A549 (cell line): ENCODE data around the gene CLEC16A. TPM values are rescaled to one million over a fixed set of nuclear protein-coding genes. Genes with fewer than 3 reads are reported as not detected.

Experiments used
- ATAC-seq, 2 experiments: fragments of 200-7000 bp in 1 of 2; fragments of >200 bp in 1 of 2; cut with Nextera tagmentation in 1 of 2; cut with Tn5 transposase in 1 of 2; 3 replicates each; pipeline versions ENCODE4 v1.8.0 to v1.9.1; 2018 to 2020; ENCODE audit warnings: mild to moderate bottlenecking in 1 of 2, moderate library complexity in 1 of 2
- CTCF ChIA-PET: fragments of 300-600 bp; sonication (Branson Sonifier 250); formaldehyde crosslinking; extraction: SDS; loops from one replicate; lab custom pipeline; 2021; ENCODE audit warnings: antibody characterized with exemption, inconsistent platforms; lab: Yijun Ruan, JAX
- POLR2A ChIA-PET: fragments of 350-600 bp; formaldehyde crosslinking; extraction: SDS; loops from one replicate; lab custom pipeline; 2021; ENCODE audit warnings: antibody characterized with exemption, inconsistent platforms; lab: Yijun Ruan, JAX
- DNase-seq, 2 experiments: peaks; one replicate each; pipeline versions ENCODE4 v3.0.0 to v3.0.0-alpha.2; 2011 to 2016; ENCODE audit warnings: low read depth in 1 of 2, low spot score in 1 of 2
- FAIRE-seq: peaks from 2 replicates; lab custom pipeline; 2011; peaks lifted over from hg19 to GRCh38; lab: Jason Lieb, UNC
- H3K27ac ChIP-seq, 2 experiments: fragments of >200 bp; sonication (Bioruptor Twin); formaldehyde crosslinking; 3 replicates each; pipeline ENCODE4 v1.5.1; 2016 to 2017
- H3K4me1 ChIP-seq: fragments of >200 bp; sonication (Bioruptor Twin); formaldehyde crosslinking; 3 replicates; pipeline ENCODE4 v1.6.1; 2016
- H3K4me2 ChIP-seq: fragments of >200 bp; sonication (Bioruptor Twin); formaldehyde crosslinking; 3 replicates; pipeline ENCODE4 v1.6.1; 2016
- H3K4me3 ChIP-seq: fragments of >200 bp; sonication (Bioruptor Twin); formaldehyde crosslinking; 3 replicates; pipeline ENCODE4 v1.5.1; 2016
- H3K9me3 ChIP-seq: fragments of >200 bp; sonication (Bioruptor Twin); formaldehyde crosslinking; 3 replicates; pipeline ENCODE4 v1.6.1; 2016
- CBX8 ChIP-seq: fragments of 200-600 bp; sonication (generic); IDR thresholded peaks from 2 replicates; pipeline ENCODE4 v1.6.1; 2016
- EP300 ChIP-seq, 2 experiments: fragments of >200 bp; sonication (Bioruptor Twin); formaldehyde crosslinking; IDR thresholded peaks; 2 replicates in 1 of 2; 3 replicates in 1 of 2; pipeline ENCODE4 v1.6.1; 2016 to 2017
- ESRRA ChIP-seq: fragments of 150-350 bp; IDR thresholded peaks from 2 replicates; pipeline ENCODE4 v1.6.1; 2014; ENCODE audit warnings: mild to moderate bottlenecking, low read length, borderline replicate concordance
- GATA3 ChIP-seq: IDR thresholded peaks from 2 replicates; pipeline ENCODE4 v1.6.1; 2012; ENCODE audit warnings: borderline replicate concordance
- HDAC2 ChIP-seq: fragments of 200-600 bp; sonication (generic); IDR thresholded peaks from 2 replicates; pipeline ENCODE4 v1.6.1; 2016
- HEYL ChIP-seq: fragments of 250-450 bp; sonication (Bioruptor Pico); IDR thresholded peaks from 2 replicates; pipeline ENCODE4 v1.8.0; 2021; ENCODE audit warnings: mild to moderate bottlenecking, moderate library complexity
- HOXB13 ChIP-seq: fragments of 250-450 bp; sonication (Bioruptor Pico); IDR thresholded peaks from 2 replicates; pipeline ENCODE4 v1.5.0; 2020; ENCODE audit warnings: low read depth, mild to moderate bottlenecking, moderate library complexity
- HOXB5 ChIP-seq: fragments of 250-450 bp; sonication (Bioruptor Pico); IDR thresholded peaks from 2 replicates; pipeline ENCODE4 v1.5.0; 2020; ENCODE audit warnings: mild to moderate bottlenecking, moderate library complexity
- JUNB ChIP-seq: fragments of >200 bp; sonication (Bioruptor Twin); formaldehyde crosslinking; IDR thresholded peaks from 2 replicates; pipeline ENCODE4 v1.6.1; 2016
- NR3C1 ChIP-seq: fragments of >200 bp; sonication (Bioruptor Twin); formaldehyde crosslinking; IDR thresholded peaks from 3 replicates; pipeline ENCODE4 v1.6.1; 2017
- PHF8 ChIP-seq: fragments of 200-600 bp; sonication (generic); IDR thresholded peaks from 2 replicates; pipeline ENCODE4 v1.6.1; 2016; ENCODE audit warnings: low read depth, mild to moderate bottlenecking, antibody characterized with exemption, moderate library complexity, borderline replicate concordance
- RARB ChIP-seq: fragments of 250-450 bp; sonication (Bioruptor Pico); IDR thresholded peaks from 2 replicates; pipeline ENCODE4 v1.8.0; 2021; ENCODE audit warnings: mild to moderate bottlenecking, moderate library complexity
- RCOR1 ChIP-seq: fragments of 150-350 bp; IDR thresholded peaks from 2 replicates; pipeline ENCODE4 v1.6.1; 2014; ENCODE audit warnings: antibody characterized with exemption, low read length, low read depth
- SMC3 ChIP-seq: fragments of >200 bp; sonication (Bioruptor Twin); formaldehyde crosslinking; IDR thresholded peaks from 3 replicates; pipeline ENCODE4 v1.6.1; 2018; ENCODE audit warnings: inconsistent platforms
- TP53 ChIP-seq: fragments of 250-450 bp; sonication (Bioruptor Pico); IDR thresholded peaks from 2 replicates; pipeline ENCODE4 v1.5.0; 2021; ENCODE audit warnings: mild to moderate bottlenecking, moderate library complexity
- ZC3H11A ChIP-seq: fragments of 450-650 bp; IDR thresholded peaks from 2 replicates; pipeline ENCODE4 v1.6.1; 2014; ENCODE audit warnings: antibody characterized with exemption, mild to moderate bottlenecking
- ZFP36 ChIP-seq: fragments of 450-650 bp; IDR thresholded peaks from 2 replicates; pipeline ENCODE4 v1.6.1; 2014; ENCODE audit warnings: borderline replicate concordance; ENCODE audit not compliant: partially characterized antibody
- ZNF302 ChIP-seq: fragments of 250-450 bp; sonication (Bioruptor Pico); IDR thresholded peaks from 2 replicates; pipeline ENCODE4 v1.9.0; 2021; ENCODE audit warnings: inconsistent platforms, mild to moderate bottlenecking, moderate library complexity
- ZSCAN20 ChIP-seq: fragments of 250-450 bp; sonication (Bioruptor Pico); IDR thresholded peaks from 2 replicates; pipeline ENCODE4 v1.8.0; 2022; ENCODE audit warnings: mild to moderate bottlenecking, moderate library complexity
- WGBS: methylation state at CpG from one replicate; pipeline ENCODE4 v1.1.6; 2017; ENCODE audit errors: missing lambda C conversion rate; 5-methylcytosine and 5-hydroxymethylcytosine counted together
- polyA plus RNA-seq, 4 experiments: library from polyadenylated mRNA; depleted of rRNA in 3 of 4; stranded (reverse); fragments of >200 nt; fragmentation: RNase III in 1 of 4; extraction: RNeasy Plus Mini Kit Qiagen cat#74134 plus additional on column Dnase treatment in 1 of 4; gene quantifications; 2 replicates in 3 of 4; 3 replicates in 1 of 4; pipeline ENCODE4 v1.2.3, GENCODE V29; 2011 to 2017
- TF ChIP-seq, protein P1 (sequence below): fragments of 150-350 bp; IDR thresholded peaks from 2 replicates; pipeline ENCODE4 v1.6.1; 2014; ENCODE audit warnings: low read depth, mild to moderate bottlenecking, low read length

Gene CLEC16A
- polyA plus RNA-seq, 2 of the 4 experiments (the other 2 are of a cell fraction), result 8.3 to 10.4 TPM

DNA sequence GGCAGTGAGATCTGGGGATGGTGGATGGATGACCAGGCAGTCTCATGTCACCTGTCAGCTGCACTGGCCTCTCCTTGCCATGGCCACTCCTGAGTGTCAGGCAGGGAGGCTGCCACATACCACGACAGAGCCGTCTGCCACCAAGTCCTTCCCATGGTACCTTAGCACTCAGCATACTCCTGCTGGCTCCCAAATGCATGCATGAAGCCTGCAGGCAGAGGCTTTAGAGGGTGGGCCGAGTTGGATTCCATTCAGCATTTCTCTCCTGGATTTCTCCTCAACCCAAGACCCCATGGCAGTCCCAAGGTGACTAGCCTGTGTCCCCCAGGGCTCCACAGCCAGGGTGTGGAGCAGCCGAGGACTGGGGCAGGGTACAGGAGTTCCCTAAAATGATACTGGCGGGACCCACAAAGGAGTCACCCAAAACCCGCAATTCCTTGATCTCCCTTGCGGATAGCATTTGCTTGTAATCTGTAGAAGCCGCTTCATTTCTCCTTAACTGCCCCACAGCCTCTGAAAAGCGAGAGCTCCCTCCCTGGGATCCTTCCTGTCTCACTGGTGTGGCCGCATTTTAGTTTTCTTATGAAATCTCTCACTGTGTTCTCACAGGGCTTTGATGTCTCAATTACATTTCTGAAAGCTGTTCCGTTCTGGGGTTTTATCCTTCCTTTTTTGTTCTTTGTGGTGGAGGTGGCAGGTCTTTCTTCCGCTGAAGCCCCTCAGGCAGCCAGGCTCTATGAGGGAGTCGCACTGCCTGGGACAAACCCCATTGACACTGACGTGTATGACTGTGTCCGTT is 170.2 kb downstream of the CLEC16A start:
- FAIRE-seq (no peak), ATAC-seq (no peak)
- no peak overlapping the region for H3K4me2 ChIP-seq
- CTCF ChIA-PET, result no interaction called here
- POLR2A ChIA-PET, result no interaction called here
- TF ChIP-seq TP53 (CRISPR knock-in tag), result no peak
- TF ChIP-seq ZNF302 (CRISPR knock-in tag), result no peak
- no peak for TF ChIP-seq ZC3H11A
- TF ChIP-seq ZFP36, result no peak
- TF ChIP-seq, all 56 proteins: peak for 0
- H3K4me3 ChIP-seq, result no peak overlapping the region
- 87% methylated on average over 15 of the region's 15 CpGs for WGBS
- H3K27ac ChIP-seq, result no peak overlapping the region
- H3K9me3 ChIP-seq, result no peaks in the 10 kb centered on the region
- DNase-seq, result no peak
- no peaks in the 10 kb centered on the region for H3K4me1 ChIP-seq

DNA sequence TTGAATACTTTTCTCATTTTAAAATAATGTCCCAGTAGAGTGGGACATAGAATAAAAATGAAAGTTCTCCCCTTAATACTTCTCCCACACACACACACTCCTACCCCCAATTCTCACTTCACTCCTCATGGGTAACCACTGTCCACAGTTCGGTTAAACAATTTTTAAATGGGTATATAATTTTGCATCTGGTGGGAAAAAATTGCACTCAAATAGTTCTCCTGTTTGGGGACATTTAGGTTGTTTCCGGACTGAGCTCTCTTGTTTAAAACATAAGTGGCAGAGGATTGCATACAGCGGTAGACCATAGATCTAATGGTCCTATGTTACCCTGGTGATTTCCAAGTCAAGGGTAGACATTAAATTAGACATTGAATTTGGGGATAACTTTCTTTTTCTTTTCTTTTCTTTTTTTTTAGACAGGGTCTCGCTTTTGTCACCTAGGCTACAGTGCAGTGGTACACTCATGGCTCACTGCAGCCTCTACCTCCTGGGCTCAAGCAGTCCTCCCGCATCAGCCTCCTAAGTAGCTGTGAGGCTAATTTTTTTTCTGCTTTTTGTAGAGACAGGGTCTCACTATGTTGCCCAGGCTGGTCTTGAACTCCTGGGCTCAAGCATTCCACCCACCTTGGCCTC is 173.3 kb downstream of the CLEC16A start:
- FAIRE-seq (no peak), ATAC-seq (no peak), DNase-seq (no peak)
- no peak overlapping the region for H3K27ac ChIP-seq
- ChIA-PET POLR2A (no interaction called here), CTCF (no interaction called here)
- H3K4me1 ChIP-seq, result no peaks in the 10 kb centered on the region
- no peak overlapping the region for H3K4me3 ChIP-seq
- H3K9me3 ChIP-seq, result no peaks in the 10 kb centered on the region
- no peak overlapping the region for H3K4me2 ChIP-seq
- no peak for TF ChIP-seq ZSCAN20 (CRISPR knock-in tag)
- no peak for TF ChIP-seq HOXB5
- TF ChIP-seq, all 56 proteins: peak for 0
- WGBS, result 76% methylated on average over 5 of the region's 5 CpGs

DNA sequence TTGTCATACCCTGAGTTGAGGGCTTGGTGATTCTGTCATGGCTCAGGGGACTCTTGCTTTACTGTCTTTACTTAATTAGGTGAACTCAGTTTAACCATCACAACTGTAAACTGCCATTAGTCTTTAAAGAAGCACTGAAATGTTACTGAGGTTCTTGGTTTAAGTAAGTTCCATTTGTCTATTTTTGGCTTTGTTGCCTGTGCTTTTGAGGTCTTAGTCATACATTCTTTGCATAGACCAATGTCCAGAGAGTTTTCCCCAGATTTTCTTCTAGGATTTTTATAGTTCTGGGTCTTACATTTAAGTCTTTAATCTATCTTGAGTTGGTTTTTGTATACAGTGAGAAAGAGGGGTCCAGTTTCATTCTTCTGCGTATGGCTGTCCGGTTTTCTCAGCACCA is 174.1 kb downstream of the CLEC16A start:
- 43% methylated on average over 2 of the region's 2 CpGs for WGBS
- no peak overlapping the region for H3K4me3 ChIP-seq
- no peak for TF ChIP-seq ZC3H11A
- no peak for TF ChIP-seq PHF8
- no peak for TF ChIP-seq RCOR1
- TF ChIP-seq RARB (CRISPR knock-in tag), result no peak
- no peak for TF ChIP-seq HDAC2
- TF ChIP-seq ESRRA, result no peak
- no peak for TF ChIP-seq JUNB
- TF ChIP-seq, protein P1, sequence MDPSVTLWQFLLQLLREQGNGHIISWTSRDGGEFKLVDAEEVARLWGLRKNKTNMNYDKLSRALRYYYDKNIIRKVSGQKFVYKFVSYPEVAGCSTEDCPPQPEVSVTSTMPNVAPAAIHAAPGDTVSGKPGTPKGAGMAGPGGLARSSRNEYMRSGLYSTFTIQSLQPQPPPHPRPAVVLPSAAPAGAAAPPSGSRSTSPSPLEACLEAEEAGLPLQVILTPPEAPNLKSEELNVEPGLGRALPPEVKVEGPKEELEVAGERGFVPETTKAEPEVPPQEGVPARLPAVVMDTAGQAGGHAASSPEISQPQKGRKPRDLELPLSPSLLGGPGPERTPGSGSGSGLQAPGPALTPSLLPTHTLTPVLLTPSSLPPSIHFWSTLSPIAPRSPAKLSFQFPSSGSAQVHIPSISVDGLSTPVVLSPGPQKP, result no peak
- no peak overlapping the region for H3K4me2 ChIP-seq
- FAIRE-seq (no peak), ATAC-seq (no peak), DNase-seq (no peak)
- ChIA-PET POLR2A (no interaction called here), CTCF (no interaction called here)
- no peaks in the 10 kb centered on the region for H3K9me3 ChIP-seq
- H3K4me1 ChIP-seq, result no peaks in the 10 kb centered on the region
- no peak overlapping the region for H3K27ac ChIP-seq

DNA sequence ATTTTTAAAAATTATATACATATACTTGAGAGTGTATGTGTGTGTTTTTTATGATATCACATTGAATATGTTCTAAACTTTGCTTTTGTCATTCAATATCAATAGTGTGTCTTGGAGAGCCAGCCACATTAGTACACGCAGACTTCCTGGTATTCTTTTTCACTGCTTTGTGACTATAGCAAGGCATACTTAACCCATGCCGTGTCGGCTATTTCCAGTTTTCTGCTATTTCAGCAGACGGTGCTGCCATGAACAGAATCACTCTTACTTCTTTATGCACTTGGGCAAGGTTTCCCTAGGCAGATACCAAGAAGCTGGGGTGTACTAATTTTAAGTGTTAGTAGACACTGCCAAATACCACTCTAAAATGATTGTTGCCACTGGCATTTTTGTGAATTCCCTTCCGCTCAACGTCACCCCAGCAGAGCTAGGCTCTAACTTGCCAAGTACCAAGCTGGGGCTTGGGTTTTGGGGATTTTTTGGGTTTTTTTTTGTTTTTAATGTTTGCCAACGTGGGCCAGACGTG is 176.8 kb downstream of the CLEC16A start:
- no peak overlapping the region for H3K4me2 ChIP-seq

More for the DNA sequence above, 176.8 kb downstream of the CLEC16A start:
- FAIRE-seq (no peak), DNase-seq (no peak), ATAC-seq (no peak)
- no peak overlapping the region for H3K27ac ChIP-seq
- no peaks in the 10 kb centered on the region for H3K4me1 ChIP-seq
- TF ChIP-seq HEYL (CRISPR knock-in tag) (no peak), HOXB13 (CRISPR knock-in tag) (no peak), JUNB (no peak), EP300 (IDR thresholded peaks at IDR 0.05) (no peak), NR3C1 (no peak), CBX8 (no peak), SMC3 (no peak), GATA3 (no peak)
- TF ChIP-seq, protein P1, result no peak
- POLR2A ChIA-PET, result no interaction called here
- CTCF ChIA-PET, result interaction anchor here (2.0 kb wide), 1 partner anchor 157 kb away, joined by 8 read pairs; no protein-coding TSS in a partner anchor
- no peaks in the 10 kb centered on the region for H3K9me3 ChIP-seq
- 82% methylated on average over 8 of the region's 8 CpGs for WGBS
- no peak overlapping the region for H3K4me3 ChIP-seq
